ENCODE measurements around the gene TLE5.
"Not testable (repeated sequence)": the region's sequence is repeated elsewhere in the genome, so short reads cannot be mapped to it uniquely, and the experiment has no call there.

Gene TLE5

DNA sequence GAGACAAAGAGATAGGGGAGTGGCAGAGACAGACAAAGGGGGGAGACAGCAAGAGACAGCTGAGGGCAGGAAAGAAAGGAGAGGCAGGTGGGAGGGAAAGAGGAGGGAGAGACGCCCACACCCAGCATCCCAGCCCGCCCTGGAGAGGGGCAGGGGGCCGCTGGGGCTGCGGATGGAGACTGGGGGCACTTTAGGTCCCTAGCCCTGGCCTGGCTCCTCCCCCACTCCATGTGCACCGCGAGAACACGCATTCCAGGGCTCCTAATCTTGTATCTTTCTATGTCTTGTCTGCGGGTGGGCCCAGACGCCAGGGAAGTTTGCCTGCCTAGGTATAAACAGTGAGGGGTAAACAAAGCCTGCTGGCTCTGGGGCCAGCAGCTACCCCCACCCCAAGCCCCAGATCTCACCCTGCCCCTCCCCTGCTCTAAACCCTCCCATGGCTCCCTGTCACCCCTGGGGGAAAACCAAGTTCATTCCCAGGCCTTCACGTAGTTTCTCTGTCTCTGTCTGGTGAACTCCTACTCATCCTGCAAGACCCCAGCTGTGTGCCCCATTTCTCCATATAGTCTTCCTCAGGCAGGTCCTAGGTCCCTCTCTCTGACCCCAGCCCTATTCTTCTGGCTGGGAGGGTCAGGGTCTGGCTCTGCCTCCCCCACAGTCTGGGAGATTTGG is 5.7 kb downstream of the TLE5 start:
- no peak overlapping the region for H3K4me3 ChIP-seq (ENCODE audit: low read depth, low read length)
- DNase-seq (ENCODE audit: low read depth): no peak
- TF ChIP-seq, protein P1, sequence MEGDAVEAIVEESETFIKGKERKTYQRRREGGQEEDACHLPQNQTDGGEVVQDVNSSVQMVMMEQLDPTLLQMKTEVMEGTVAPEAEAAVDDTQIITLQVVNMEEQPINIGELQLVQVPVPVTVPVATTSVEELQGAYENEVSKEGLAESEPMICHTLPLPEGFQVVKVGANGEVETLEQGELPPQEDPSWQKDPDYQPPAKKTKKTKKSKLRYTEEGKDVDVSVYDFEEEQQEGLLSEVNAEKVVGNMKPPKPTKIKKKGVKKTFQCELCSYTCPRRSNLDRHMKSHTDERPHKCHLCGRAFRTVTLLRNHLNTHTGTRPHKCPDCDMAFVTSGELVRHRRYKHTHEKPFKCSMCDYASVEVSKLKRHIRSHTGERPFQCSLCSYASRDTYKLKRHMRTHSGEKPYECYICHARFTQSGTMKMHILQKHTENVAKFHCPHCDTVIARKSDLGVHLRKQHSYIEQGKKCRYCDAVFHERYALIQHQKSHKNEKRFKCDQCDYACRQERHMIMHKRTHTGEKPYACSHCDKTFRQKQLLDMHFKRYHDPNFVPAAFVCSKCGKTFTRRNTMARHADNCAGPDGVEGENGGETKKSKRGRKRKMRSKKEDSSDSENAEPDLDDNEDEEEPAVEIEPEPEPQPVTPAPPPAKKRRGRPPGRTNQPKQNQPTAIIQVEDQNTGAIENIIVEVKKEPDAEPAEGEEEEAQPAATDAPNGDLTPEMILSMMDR (IDR thresholded peaks at IDR 0.05; ENCODE audit: insufficient read depth, low read depth, low read length, missing control alignments): no peak

DNA sequence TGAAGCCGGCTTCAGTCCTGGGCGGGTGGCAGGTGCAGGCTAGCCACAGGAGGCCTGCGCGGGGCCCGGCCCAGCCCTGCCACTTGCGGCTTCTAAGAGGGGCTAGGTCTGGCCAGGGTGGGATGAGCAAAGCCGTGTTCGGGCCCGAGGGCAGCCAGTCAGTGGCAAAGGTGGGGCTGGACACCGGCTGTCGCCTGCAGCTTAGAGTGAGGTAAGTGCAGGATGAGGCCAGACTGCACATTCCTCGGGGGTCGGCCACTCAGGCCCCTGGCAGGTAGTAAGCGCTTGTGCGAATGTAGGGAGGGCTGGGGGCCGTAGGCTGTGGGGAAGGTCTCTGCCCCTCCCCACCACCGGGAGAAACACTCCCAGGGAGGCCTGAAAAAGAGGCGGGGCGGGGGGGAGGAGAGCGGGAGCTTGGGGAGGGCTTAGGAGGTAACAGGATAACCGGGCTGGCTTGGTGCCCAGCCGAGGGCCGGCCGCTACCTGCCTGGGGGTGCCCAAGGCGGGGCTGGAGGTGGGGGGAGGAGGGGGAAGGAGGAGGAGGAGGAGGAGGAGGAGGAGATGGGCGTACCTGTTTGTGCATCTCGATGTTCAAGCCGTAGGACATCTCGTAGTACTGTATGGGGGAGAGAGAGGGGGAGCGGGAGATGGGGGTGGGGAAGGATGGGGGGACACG is 6.4 kb downstream of the TLE5 start:
- TF ChIP-seq, protein P1 (IDR thresholded peaks at IDR 0.05; ENCODE audit: insufficient read depth, low read depth, low read length, missing control alignments): no peak
- DNase-seq (ENCODE audit: low read depth): no peak
- H3K4me3 ChIP-seq (ENCODE audit: low read depth, low read length): no peak overlapping the region

DNA sequence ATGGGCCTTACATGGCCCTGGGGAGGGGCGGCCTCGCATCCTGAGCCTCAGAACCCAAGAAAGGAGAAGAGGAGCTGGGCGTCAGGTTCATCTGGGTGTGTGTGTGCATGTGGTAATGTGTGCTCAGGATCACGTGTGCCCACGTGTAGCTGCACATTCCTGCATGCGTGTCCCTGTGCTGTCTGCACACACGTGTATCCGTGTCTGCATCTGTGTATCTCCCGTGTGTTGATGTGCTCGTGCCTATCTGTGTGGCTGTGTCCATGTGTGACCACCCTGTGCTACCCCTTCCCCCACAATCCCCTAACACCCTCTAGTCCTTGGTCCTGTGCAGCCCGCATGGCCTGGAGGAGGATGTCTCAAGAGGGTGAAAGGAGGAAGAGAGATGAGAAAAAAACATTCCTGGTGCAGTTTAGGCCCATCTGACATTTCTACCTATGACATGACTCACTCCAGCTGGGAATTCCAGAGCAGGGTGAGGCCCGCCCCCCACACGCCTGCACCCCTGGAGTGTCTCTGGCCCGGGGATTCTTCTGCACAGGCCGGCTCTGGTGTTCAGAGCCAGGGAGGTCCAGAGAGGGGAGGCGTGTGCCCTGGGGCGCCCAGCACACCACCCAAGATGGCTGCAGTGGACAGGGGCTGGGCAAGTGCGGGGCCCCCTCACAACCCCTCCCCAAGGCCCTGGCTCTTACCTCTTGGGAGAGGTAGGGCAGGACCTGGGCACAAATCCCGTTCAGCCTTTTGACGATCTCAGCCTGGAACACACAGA is 7.1 kb downstream of the TLE5 start:
- no peak overlapping the region for H3K4me3 ChIP-seq (ENCODE audit: low read depth, low read length)
- no peak for DNase-seq (ENCODE audit: low read depth)
- TF ChIP-seq, protein P1 (IDR thresholded peaks at IDR 0.05; ENCODE audit: insufficient read depth, low read depth, low read length, missing control alignments): no peak

DNA sequence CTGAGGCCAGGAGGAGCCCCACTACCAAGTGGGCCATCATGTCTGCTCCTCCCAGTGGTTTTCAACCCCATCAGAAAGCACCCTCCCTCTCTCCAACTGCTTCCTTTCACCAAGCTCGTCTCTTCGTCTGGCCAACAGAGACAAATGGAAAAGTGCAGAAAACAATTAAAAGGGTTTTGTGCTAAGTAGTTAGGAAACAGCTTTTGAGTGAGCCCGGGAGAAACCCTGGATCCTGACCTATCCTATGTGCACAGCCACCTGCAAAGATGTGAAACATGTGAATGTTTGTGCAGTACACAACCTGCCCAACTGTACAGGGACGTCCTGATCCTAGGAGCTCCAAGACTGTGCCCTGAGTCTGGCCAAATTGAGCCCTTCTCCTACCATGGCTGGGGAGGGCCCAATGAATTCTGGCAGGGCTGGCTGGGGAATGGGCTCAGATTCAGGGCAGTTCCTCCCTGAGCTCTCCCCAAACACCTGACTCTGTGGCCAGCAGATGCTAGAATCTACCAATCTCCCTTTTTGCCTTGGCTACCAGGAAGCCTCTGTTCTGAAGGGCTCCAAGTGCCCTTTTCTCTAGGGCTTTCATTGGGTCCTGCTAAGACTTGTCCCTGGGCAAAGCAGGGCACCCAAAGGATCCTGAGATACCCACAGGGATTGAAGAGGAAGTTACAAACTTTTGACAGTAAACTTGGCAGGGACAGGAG is 7.9 kb downstream of the TLE5 start:
- TF ChIP-seq, protein P1 (IDR thresholded peaks at IDR 0.05; ENCODE audit: insufficient read depth, low read depth, low read length, missing control alignments): no peak
- H3K4me3 ChIP-seq (ENCODE audit: low read depth, low read length): no peak overlapping the region
- DNase-seq (ENCODE audit: low read depth): no peak

DNA sequence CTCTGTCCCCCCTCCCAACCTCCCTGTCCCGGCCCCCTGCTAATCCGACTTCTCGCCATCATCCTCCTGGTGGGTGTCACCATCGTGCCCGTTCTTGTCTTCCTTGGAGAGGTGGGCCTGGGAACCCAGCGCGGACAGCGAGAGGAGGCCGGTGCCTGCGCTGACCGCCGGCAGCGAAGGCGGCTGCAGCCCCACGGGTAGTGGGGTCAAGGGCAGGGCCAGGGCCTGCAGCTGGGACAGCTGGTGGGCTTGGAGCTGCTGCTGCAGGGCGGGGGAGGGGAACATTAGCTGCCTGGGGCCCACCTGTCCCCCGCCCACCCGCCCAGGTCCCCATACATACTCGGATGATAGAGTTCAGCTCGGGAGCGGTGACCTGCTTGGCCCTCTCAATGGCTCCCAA is 8.5 kb downstream of the TLE5 start:
- H3K4me3 ChIP-seq (ENCODE audit: low read depth, low read length): no peak overlapping the region
- TF ChIP-seq, protein P1 (IDR thresholded peaks at IDR 0.05; ENCODE audit: insufficient read depth, low read depth, low read length, missing control alignments): no peak
- DNase-seq (ENCODE audit: low read depth): no peak

DNA sequence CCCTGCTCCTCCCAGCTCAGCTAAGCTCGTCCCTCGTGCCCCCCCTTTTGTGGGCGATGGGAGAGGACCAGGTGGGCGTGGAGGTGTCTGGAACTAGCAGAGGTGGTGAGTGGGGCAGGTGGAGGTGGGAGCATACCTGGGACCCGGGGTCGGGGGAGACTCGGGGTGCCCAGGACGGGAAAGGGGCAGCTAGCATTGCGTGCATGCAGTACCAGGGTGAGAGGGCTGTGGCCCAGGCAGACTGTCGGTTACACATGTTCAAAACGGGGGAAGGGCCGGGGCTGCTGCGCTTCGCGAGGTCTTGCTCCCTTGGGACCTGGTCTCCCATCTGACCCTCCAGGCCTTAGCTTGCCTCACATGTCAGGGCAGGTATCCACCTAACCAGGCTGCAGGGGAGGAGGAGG is 9.1 kb downstream of the TLE5 start:
- DNase-seq (ENCODE audit: low read depth): no peak
- no peak overlapping the region for H3K4me3 ChIP-seq (ENCODE audit: low read depth, low read length)
- TF ChIP-seq, protein P1 (IDR thresholded peaks at IDR 0.05; ENCODE audit: insufficient read depth, low read depth, low read length, missing control alignments): no peak

DNA sequence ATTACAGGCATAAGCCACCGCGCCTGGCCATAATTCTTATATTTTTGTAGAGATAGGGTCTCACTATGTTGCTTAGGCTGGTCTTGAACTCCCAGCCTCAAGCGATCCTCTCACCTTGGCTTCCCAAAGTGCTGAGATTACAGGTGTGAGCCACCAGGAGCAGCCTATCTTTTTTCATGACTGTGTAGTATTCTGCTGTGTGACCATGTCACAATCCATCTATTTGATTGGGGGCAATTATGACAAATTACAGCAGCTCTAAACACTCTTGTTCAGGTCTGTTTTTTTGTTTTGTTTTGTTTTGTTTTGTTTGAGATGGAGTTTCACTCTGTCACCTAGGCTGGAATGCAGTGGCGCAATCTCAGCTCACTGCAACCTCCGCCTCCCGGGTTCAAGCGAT is 12.3 kb downstream of the TLE5 start:
- not testable (repeated sequence) for H3K4me3 ChIP-seq (ENCODE audit: low read depth, low read length); DNase-seq (ENCODE audit: low read depth)
